GM06990 (cell line): Measurements from ENCODE around the gene RB1.

Source experiments
- DNase-seq: peaks from one replicate; pipeline ENCODE4 v3.0.0-alpha.2; 2011; ENCODE audit not compliant: insufficient read length; ENCODE audit errors: extremely low read depth
- H3K27me3 ChIP-seq: replicated peaks from 2 replicates; pipeline ENCODE4 v1.6.0; 2011; ENCODE audit warnings: low read length; ENCODE audit not compliant: control insufficient read depth, insufficient read depth
- H3K36me3 ChIP-seq: 2 replicates; pipeline ENCODE4 v1.5.1; 2011; ENCODE audit warnings: low read length; ENCODE audit not compliant: control insufficient read depth, insufficient read depth
- H3K4me3 ChIP-seq: replicated peaks from 2 replicates; pipeline ENCODE4 v1.5.1; 2011; ENCODE audit warnings: low read depth, mild to moderate bottlenecking, control low read depth, low read length
- CTCF ChIP-seq: IDR thresholded peaks from 2 replicates; pipeline ENCODE4 v1.5.1; 2011; ENCODE audit warnings: low read length, control low read depth, mild to moderate bottlenecking, inconsistent platforms; ENCODE audit not compliant: insufficient read depth, poor library complexity, severe bottlenecking

RB1 gene

GRCh38 chr13:48403151-48403631 lies 99.6 kb downstream of the RB1 start:
- H3K4me3 ChIP-seq, result no peak overlapping the region
- peak; percentile 43 for DNase-seq
- TF ChIP-seq CTCF, result no peak
- H3K36me3 ChIP-seq, result peaks cover 3% of the 10 kb centered on the region; the same call in 1 of the 2 replicates
- H3K27me3 ChIP-seq, result no peaks in the 10 kb centered on the region

DNA sequence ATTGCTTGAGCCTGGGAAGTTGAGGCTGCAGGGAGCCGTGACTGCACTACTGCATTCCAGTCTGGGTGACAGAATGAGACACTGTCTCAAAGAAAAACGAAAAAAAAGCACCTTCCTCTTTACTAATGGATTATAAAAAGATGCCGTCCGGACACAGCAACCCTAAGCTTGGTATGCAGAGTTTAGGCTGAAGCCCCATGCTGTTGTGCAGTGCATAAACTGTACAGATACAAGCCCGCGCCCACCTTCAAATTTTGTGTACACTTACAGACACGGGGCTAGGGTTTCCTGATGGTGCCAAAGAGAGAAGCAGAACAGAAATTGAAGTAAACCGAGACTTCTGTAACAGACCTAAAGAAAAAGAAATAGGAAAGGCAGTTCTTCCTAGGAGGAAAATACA lies 100.4 kb downstream of the RB1 start:
- DNase-seq, result no peak
- no peak overlapping the region for H3K4me3 ChIP-seq
- H3K36me3 ChIP-seq, result peaks cover 3% of the 10 kb centered on the region; the same call in 1 of the 2 replicates
- H3K27me3 ChIP-seq, result no peaks in the 10 kb centered on the region
- TF ChIP-seq CTCF, result no peak

DNA sequence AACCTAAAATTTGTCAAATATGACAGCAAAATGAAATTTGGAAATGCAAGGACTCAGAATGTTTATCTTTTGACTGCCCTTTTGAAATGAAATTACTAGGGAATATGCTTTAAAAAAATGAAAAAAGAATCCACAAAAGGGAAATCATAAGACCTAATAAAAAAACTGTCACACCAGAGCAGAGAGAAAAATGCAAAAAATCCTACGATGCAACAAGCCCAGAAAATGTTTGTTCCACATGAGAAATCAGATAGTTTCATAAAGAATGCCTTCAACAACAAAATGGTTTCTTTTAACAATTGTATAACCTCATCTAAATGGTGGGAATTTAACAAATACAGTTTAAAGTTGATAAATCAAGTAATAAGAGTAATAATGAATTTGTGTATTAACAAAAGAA lies 101.4 kb downstream of the RB1 start:
- no peak for TF ChIP-seq CTCF
- no peak overlapping the region for H3K4me3 ChIP-seq
- no peak for DNase-seq
- H3K36me3 ChIP-seq, result peaks cover 3% of the 10 kb centered on the region; the same call in 1 of the 2 replicates
- H3K27me3 ChIP-seq, result no peaks in the 10 kb centered on the region

DNA sequence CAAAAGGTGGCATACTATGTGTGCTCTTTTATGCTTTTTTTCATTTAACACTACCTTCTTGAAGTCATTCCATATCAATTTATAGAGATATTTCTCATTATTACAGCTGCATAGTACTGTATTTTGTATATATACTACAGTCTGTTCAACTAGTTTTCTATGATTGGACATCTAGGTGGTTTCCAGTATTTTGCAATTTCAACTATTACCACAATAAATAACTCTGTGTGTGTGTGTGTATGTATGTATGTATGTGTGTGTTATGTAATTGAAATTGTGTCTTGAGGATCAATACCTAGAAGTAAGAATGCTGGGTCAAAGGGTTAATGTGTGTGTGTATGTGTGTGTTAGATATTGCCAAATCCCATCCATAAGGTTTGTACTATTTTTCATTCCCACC lies 102.3 kb downstream of the RB1 start:
- no peak for DNase-seq
- TF ChIP-seq CTCF, result no peak
- H3K4me3 ChIP-seq, result no peak overlapping the region
- H3K27me3 ChIP-seq, result no peaks in the 10 kb centered on the region
- H3K36me3 ChIP-seq, result peaks cover 3% of the 10 kb centered on the region; the same call in 1 of the 2 replicates

DNA sequence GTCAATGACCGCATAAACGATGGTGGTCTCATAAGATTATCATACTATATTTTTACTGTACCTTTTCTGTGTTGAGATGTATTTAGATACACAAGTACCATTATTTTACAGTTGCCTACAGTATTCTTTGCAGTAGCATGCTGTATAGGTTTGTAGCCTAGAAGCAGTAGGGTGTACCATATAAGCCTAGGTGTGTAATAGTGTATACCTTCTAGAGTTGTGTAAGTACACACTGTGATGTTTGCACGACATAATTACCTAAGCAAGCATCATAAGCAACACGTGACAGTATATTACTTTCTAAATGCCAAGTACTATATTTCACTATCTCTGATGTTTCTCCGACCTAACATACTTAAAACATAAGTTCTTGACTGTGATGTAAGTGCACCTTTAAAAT lies 106.6 kb downstream of the RB1 start:
- no peak for TF ChIP-seq CTCF
- H3K27me3 ChIP-seq, result no peaks in the 10 kb centered on the region
- peaks cover 4% of the 10 kb centered on the region for H3K36me3 ChIP-seq
- no peak overlapping the region for H3K4me3 ChIP-seq
- no peak for DNase-seq

- Histone ChIP-seq H3K36me3 (peaks cover 6% of the 10 kb centered on the region), H3K27me3 (no peaks in the 10 kb centered on the region), H3K4me3 (no peak overlapping the region)
- no peak for TF ChIP-seq CTCF
- DNase-seq, result no peak
Observed at GRCh38 chr13:48411147-48411794, 107.7 kb downstream of the RB1 start.
